SK-N-SH treated with all-trans-retinoic acid at 6 μM for 48 hours (cell line): ENCODE measurements around the gene TEAD3.

Experiments
- ATAC-seq: fragments of 200-7000 bp; cut with Tn5 transposase; 3 replicates; pipeline ENCODE4 v1.9.1; 2020; ENCODE audit warnings: mild to moderate bottlenecking, moderate library complexity
- ARNTL ChIP-seq: fragments of 450-650 bp; formaldehyde crosslinking; IDR thresholded peaks from 2 replicates; pipeline ENCODE4 v1.5.0; 2020; ENCODE audit warnings: low read depth, mild to moderate bottlenecking, moderate library complexity, borderline replicate concordance
- BACH2 ChIP-seq: fragments of 250-450 bp; sonication (Bioruptor Pico); IDR thresholded peaks from 2 replicates; pipeline ENCODE4 v1.9.0; 2021; ENCODE audit warnings: mild to moderate bottlenecking, borderline replicate concordance
- CSDC2 ChIP-seq: fragments of 250-450 bp; sonication (Bioruptor Pico); IDR thresholded peaks from 2 replicates; pipeline ENCODE4 v1.5.0; 2020; ENCODE audit warnings: mild to moderate bottlenecking, moderate library complexity
- ESRRG ChIP-seq: fragments of 250-450 bp; sonication (Bioruptor Pico); IDR thresholded peaks from 2 replicates; pipeline ENCODE4 v1.6.1; 2021; ENCODE audit warnings: mild to moderate bottlenecking
- GLIS3 ChIP-seq: fragments of 250-450 bp; sonication (Bioruptor Pico); IDR thresholded peaks from 2 replicates; pipeline ENCODE4 v1.5.0; 2020; ENCODE audit warnings: mild to moderate bottlenecking, moderate library complexity
- ISL1 ChIP-seq: fragments of 250-450 bp; sonication (Bioruptor Pico); IDR thresholded peaks from 2 replicates; pipeline ENCODE4 v2.1.2; 2022; ENCODE audit warnings: mild to moderate bottlenecking, moderate library complexity
- OSR1 ChIP-seq: fragments of 250-450 bp; sonication (Bioruptor Pico); IDR thresholded peaks from 2 replicates; pipeline ENCODE4 v1.8.0; 2022; ENCODE audit warnings: moderate library complexity, mild to moderate bottlenecking, inconsistent platforms
- PPARA ChIP-seq: fragments of 250-450 bp; sonication (Bioruptor Pico); IDR thresholded peaks from 2 replicates; pipeline ENCODE4 v1.5.0; 2020; ENCODE audit warnings: mild to moderate bottlenecking, borderline replicate concordance
- RARB ChIP-seq: fragments of 250-450 bp; sonication (Bioruptor Pico); IDR thresholded peaks from 2 replicates; pipeline ENCODE4 v1.8.0; 2021; ENCODE audit warnings: mild to moderate bottlenecking, moderate library complexity
- SNAI2 ChIP-seq: fragments of 250-450 bp; sonication (Bioruptor Pico); IDR thresholded peaks from 2 replicates; pipeline ENCODE4 v1.5.0; 2020; ENCODE audit warnings: mild to moderate bottlenecking, moderate library complexity
- TCF4 ChIP-seq: fragments of 250-450 bp; sonication (Bioruptor Pico); IDR thresholded peaks from 2 replicates; pipeline ENCODE4 v1.8.0; 2021; ENCODE audit warnings: mild to moderate bottlenecking, moderate library complexity, borderline replicate concordance
- TOX ChIP-seq: fragments of 250-450 bp; sonication (Bioruptor Pico); IDR thresholded peaks from 2 replicates; pipeline ENCODE4 v1.8.0; 2021; ENCODE audit warnings: mild to moderate bottlenecking, moderate library complexity, borderline replicate concordance
- ZC3H10 ChIP-seq: fragments of 250-450 bp; sonication (Bioruptor Pico); IDR thresholded peaks from 2 replicates; pipeline ENCODE4 v1.5.1; 2021; ENCODE audit warnings: mild to moderate bottlenecking, moderate library complexity
- ZFP3 ChIP-seq: fragments of 250-450 bp; sonication (Bioruptor Pico); IDR thresholded peaks from 2 replicates; pipeline ENCODE4 v1.5.0; 2020; ENCODE audit warnings: mild to moderate bottlenecking, moderate library complexity
- ZFP30 ChIP-seq: fragments of 450-650 bp; formaldehyde crosslinking; IDR thresholded peaks from 2 replicates; pipeline ENCODE4 v1.5.0; 2022; ENCODE audit warnings: mild to moderate bottlenecking, moderate library complexity
- ZNF565 ChIP-seq: fragments of 450-650 bp; formaldehyde crosslinking; conservative IDR thresholded peaks from 2 replicates; pipeline ENCODE4 v1.5.0; 2020; ENCODE audit warnings: low read depth, mild to moderate bottlenecking, moderate library complexity
- ZNF70 ChIP-seq: fragments of 450-650 bp; formaldehyde crosslinking; IDR thresholded peaks from 2 replicates; pipeline ENCODE4 v1.5.0; 2020; ENCODE audit warnings: mild to moderate bottlenecking, moderate library complexity
- ZNF8 ChIP-seq: fragments of 450-650 bp; formaldehyde crosslinking; IDR thresholded peaks from 2 replicates; pipeline ENCODE4 v1.5.0; 2020; ENCODE audit warnings: mild to moderate bottlenecking, moderate library complexity
- TF ChIP-seq, protein P1 (sequence below): fragments of 250-450 bp; sonication (Bioruptor Pico); IDR thresholded peaks from 2 replicates; pipeline ENCODE4 v1.5.1; 2021; ENCODE audit warnings: mild to moderate bottlenecking, moderate library complexity
- TF ChIP-seq, protein P2 (sequence below): fragments of 250-450 bp; sonication (Bioruptor Pico); IDR thresholded peaks from 2 replicates; pipeline ENCODE4 v1.8.0; 2020; ENCODE audit warnings: mild to moderate bottlenecking, moderate library complexity, borderline replicate concordance
- TF ChIP-seq, protein P3 (sequence below): fragments of 250-450 bp; sonication (Bioruptor Pico); IDR thresholded peaks from 2 replicates; pipeline ENCODE4 v1.8.0; 2021; ENCODE audit warnings: low read depth, mild to moderate bottlenecking, moderate library complexity, borderline replicate concordance
- TF ChIP-seq, protein P4 (sequence below): fragments of 250-450 bp; sonication (Bioruptor Pico); IDR thresholded peaks from 2 replicates; pipeline ENCODE4 v1.5.1; 2020; ENCODE audit warnings: low read depth, mild to moderate bottlenecking, moderate library complexity

TEAD3 gene

DNA sequence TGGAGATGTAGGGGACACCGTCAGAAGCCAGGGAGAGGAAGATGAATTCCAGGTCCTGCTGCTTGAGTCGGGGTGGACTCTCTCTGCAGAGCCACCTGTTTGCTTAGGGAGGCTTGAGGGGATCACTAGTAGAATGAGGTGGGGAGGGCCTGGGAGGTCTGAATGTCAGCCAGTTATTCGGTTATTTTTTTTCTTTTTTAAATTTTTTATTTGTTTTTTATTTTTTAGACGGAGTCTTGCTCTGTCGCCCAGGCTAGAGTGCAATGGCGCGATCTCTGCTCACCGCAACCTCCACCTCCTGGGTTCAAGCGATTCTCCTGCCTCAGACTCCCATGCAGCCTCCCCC is 8.4 kb downstream of the TEAD3 start:
- ATAC-seq = no peak
- TF ChIP-seq ZC3H10 (CRISPR knock-in tag) (no peak), ZFP3 (CRISPR knock-in tag) (no peak), GLIS3 (no peak), BACH2 (CRISPR knock-in tag) (no peak), RARB (CRISPR knock-in tag) (no peak), ZNF70 (CRISPR knock-in tag) (peak; percentile 83)

DNA sequence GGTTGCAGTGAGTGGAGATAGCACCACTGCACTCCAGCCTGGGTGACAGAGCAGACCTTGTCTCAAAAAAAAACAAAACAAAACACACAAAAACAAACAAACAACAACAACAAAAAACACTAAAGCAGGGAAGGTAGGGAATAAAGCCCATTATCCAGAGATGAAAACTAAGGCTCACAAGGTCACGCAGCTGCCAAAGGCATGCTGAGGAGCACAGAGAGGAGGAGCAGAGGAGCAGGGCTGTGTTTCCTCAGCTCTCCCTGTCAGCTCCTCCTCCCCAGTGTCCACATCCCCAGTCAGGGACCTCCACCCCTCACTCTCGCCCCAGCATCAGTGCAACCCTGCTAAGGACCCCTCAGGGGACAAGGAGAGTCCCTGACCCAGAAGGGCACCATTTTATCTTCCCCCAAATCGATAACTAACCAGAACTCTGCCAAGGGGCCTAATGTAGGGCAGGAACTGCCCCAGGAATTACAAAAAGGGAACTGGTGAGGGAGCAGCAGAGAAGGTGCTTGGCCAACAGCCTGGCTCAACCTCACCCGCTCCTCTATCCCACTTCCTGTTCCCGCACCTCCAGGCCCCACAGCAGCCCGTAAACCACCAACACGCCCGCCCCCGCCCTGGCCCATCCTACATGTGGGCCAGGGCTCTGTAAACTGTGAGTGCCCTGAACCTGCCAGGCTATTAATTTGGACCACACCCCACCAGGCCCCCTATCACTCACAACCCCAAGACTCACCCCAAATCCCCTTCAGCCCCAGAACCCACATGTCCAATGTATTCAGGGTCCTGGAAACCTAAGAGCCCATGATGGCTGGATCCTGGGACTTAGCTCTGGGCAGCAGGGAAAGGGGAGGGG is 9.0 kb downstream of the TEAD3 start:
- TF ChIP-seq OSR1 = no peak
- TF ChIP-seq BACH2 (CRISPR knock-in tag) = no peak
- TF ChIP-seq ZNF565 (CRISPR knock-in tag) = no peak
- no peak for TF ChIP-seq ZFP30 (CRISPR knock-in tag)
- no peak for TF ChIP-seq GLIS3
- TF ChIP-seq, protein P1, sequence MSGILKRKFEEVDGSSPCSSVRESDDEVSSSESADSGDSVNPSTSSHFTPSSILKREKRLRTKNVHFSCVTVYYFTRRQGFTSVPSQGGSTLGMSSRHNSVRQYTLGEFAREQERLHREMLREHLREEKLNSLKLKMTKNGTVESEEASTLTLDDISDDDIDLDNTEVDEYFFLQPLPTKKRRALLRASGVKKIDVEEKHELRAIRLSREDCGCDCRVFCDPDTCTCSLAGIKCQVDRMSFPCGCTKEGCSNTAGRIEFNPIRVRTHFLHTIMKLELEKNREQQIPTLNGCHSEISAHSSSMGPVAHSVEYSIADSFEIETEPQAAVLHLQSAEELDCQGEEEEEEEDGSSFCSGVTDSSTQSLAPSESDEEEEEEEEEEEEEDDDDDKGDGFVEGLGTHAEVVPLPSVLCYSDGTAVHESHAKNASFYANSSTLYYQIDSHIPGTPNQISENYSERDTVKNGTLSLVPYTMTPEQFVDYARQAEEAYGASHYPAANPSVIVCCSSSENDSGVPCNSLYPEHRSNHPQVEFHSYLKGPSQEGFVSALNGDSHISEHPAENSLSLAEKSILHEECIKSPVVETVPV (CRISPR knock-in tag) = no peak
- no peak for TF ChIP-seq ZNF8 (CRISPR knock-in tag)
- no peak for TF ChIP-seq PPARA (CRISPR knock-in tag)
- TF ChIP-seq, protein P2, sequence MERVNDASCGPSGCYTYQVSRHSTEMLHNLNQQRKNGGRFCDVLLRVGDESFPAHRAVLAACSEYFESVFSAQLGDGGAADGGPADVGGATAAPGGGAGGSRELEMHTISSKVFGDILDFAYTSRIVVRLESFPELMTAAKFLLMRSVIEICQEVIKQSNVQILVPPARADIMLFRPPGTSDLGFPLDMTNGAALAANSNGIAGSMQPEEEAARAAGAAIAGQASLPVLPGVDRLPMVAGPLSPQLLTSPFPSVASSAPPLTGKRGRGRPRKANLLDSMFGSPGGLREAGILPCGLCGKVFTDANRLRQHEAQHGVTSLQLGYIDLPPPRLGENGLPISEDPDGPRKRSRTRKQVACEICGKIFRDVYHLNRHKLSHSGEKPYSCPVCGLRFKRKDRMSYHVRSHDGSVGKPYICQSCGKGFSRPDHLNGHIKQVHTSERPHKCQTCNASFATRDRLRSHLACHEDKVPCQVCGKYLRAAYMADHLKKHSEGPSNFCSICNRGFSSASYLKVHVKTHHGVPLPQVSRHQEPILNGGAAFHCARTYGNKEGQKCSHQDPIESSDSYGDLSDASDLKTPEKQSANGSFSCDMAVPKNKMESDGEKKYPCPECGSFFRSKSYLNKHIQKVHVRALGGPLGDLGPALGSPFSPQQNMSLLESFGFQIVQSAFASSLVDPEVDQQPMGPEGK (CRISPR knock-in tag) = no peak
- TF ChIP-seq, protein P3, sequence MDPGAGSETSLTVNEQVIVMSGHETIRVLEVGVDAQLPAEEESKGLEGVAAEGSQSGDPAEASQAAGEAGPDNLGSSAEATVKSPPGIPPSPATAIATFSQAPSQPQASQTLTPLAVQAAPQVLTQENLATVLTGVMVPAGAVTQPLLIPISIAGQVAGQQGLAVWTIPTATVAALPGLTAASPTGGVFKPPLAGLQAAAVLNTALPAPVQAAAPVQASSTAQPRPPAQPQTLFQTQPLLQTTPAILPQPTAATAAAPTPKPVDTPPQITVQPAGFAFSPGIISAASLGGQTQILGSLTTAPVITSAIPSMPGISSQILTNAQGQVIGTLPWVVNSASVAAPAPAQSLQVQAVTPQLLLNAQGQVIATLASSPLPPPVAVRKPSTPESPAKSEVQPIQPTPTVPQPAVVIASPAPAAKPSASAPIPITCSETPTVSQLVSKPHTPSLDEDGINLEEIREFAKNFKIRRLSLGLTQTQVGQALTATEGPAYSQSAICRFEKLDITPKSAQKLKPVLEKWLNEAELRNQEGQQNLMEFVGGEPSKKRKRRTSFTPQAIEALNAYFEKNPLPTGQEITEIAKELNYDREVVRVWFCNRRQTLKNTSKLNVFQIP (CRISPR knock-in tag) = no peak
- TF ChIP-seq TOX = no peak
- no peak for TF ChIP-seq ZC3H10 (CRISPR knock-in tag)
- TF ChIP-seq, protein P4, sequence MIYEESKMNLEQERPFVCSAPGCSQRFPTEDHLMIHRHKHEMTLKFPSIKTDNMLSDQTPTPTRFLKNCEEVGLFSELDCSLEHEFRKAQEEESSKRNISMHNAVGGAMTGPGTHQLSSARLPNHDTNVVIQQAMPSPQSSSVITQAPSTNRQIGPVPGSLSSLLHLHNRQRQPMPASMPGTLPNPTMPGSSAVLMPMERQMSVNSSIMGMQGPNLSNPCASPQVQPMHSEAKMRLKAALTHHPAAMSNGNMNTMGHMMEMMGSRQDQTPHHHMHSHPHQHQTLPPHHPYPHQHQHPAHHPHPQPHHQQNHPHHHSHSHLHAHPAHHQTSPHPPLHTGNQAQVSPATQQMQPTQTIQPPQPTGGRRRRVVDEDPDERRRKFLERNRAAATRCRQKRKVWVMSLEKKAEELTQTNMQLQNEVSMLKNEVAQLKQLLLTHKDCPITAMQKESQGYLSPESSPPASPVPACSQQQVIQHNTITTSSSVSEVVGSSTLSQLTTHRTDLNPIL = no peak
- no peak for TF ChIP-seq ZNF70 (CRISPR knock-in tag)
- no peak for TF ChIP-seq ZFP3 (CRISPR knock-in tag)
- TF ChIP-seq ESRRG (CRISPR knock-in tag) = no peak
- TF ChIP-seq ARNTL = no peak
- no peak for TF ChIP-seq TCF4 (CRISPR knock-in tag)

DNA sequence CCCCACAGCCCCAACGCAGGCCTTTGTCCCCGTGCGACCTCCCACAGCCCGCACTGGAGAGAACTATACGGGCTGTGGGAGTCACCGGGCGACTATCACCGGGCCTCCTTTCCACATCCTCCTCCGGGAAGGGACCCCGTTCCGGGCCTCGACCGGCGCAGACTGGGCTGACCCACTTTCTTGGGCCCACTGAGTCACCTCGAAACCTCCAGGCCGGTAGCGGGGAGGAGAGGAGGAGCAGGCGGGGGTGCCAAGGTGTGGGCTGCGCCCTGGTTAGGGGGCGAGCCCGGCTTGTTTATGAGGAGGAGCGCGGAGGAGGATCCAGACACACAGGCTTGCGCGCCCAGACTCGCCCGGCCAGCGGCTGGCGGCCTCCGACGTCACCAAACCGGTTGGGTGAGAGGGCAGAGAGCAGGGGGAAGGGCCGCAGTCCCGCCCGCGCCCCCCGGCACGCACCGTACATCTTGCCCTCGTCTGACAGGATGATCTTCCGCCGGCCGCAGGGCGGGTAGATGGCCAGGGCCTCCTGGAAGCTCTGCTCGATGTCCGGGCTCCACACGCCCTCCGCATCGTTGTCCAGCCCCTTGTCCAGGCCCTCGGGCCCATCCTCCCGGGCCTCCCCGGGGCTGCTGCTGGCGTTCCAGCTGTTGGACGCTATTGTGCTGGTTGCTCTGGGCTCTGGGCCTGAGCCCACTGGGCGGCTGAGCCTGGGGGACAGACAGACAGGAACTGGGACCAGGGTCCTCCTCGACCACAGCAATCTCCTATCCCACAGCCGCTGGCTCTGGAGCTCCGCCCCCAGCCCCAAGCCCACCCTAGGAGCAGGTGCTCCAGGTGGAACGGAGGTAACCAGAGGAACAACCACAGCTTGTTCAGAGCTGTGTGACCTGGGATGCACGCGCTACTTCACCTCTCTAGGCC is 10.6 kb downstream of the TEAD3 start:
- no peak for ATAC-seq
- TF ChIP-seq ESRRG (CRISPR knock-in tag) (no peak), CSDC2 (CRISPR knock-in tag) (no peak), TOX (no peak), ISL1 (no peak), GLIS3 (no peak), ZFP30 (CRISPR knock-in tag) (no peak), OSR1 (no peak), TCF4 (CRISPR knock-in tag) (no peak), ZNF8 (CRISPR knock-in tag) (no peak), BACH2 (CRISPR knock-in tag) (no peak), SNAI2 (CRISPR knock-in tag) (no peak)
- TF ChIP-seq, protein P4 = no peak
- TF ChIP-seq, protein P3 (CRISPR knock-in tag) = no peak

More for the DNA sequence above, 9.0 kb downstream of the TEAD3 start:
- peak; percentile 36 for ATAC-seq
